ENCODE data around the gene ELOVL6. TPM values are rescaled to one million over a fixed set of nuclear protein-coding genes. Genes with fewer than 3 reads are reported as not detected.

The ELOVL6 gene
- total RNA-seq, 1 donor from 2014 or later = 27.6 TPM

DNA sequence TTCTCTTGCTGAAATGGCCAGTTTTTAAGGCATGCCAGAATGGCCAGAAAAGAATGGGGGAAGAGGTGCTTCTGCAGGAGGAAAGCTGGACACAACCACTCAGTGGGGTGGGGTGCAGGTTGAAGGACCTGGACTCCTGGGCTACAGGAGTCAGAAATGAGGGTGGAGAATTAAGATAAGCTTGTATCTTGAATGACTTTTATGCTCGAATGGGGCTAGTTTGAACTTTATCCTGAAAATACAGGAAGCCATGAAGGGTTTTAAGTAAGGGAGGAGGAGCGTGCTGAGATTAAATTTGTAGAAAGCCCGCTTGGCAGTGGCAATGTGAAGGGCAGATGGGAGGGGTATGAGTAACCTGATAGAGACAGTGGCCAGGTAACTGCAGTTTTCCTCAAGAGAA is 66.5 kb downstream of the ELOVL6 start:
- Mint-ChIP-seq H3K4me3 (no peak overlapping the region), H3K36me3 (peaks cover 2% of the 10 kb centered on the region), H3K9me3 (no peaks in the 10 kb centered on the region), H3K27ac (no peak overlapping the region), H3K4me1 (peaks cover 22% of the 10 kb centered on the region), H3K27me3 (ENCODE audit: low read depth) (no peaks in the 10 kb centered on the region)
- TF ChIP-seq, protein P1, sequence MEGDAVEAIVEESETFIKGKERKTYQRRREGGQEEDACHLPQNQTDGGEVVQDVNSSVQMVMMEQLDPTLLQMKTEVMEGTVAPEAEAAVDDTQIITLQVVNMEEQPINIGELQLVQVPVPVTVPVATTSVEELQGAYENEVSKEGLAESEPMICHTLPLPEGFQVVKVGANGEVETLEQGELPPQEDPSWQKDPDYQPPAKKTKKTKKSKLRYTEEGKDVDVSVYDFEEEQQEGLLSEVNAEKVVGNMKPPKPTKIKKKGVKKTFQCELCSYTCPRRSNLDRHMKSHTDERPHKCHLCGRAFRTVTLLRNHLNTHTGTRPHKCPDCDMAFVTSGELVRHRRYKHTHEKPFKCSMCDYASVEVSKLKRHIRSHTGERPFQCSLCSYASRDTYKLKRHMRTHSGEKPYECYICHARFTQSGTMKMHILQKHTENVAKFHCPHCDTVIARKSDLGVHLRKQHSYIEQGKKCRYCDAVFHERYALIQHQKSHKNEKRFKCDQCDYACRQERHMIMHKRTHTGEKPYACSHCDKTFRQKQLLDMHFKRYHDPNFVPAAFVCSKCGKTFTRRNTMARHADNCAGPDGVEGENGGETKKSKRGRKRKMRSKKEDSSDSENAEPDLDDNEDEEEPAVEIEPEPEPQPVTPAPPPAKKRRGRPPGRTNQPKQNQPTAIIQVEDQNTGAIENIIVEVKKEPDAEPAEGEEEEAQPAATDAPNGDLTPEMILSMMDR (IDR thresholded peaks at IDR 0.05; ENCODE audit: unreplicated experiment) = no peak
- DNase-seq (ENCODE audit: low spot score in 2 of 2, unreplicated experiment in 2 of 2) = no peak

DNA sequence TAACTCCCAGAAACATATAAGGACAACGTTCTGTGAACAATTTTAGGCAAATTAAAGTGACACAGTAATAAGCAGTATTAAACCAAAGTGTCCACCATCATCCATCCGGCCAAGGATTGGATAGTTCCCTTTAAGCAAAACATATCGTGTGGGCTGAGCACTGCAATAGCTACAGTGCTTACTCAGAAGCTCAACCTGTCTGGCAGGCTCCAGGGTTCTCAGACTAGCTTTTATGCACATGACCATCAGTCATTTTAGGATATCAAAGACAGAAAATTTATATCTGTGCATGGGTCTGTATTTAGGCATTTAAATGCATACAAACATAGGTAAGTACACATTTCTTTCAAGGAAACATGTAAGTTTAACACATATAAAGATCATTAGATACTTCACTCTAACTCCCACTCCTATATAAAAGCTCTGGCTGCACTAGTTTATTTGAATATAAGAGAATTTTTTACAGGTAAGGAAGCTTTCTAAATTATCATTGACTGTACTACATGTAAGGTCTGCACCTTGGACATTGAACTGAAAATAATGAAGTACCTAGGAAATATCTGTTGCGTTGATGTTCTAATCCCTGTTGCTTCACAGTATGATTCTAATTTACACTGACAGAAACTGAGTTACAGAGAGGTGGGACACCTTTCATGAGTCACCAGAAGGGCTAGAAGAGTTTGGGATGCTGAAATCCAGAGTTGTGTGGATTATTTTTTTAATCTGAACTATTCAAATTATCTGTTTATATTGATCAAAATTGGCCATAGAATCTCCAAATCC is 67.6 kb downstream of the ELOVL6 start:
- TF ChIP-seq, protein P1 (IDR thresholded peaks at IDR 0.05; ENCODE audit: unreplicated experiment) = no peak
- Mint-ChIP-seq H3K4me3 (no peak overlapping the region), H3K4me1 (peaks cover 22% of the 10 kb centered on the region), H3K9me3 (no peaks in the 10 kb centered on the region), H3K27me3 (ENCODE audit: low read depth) (no peaks in the 10 kb centered on the region), H3K27ac (peak overlapping the region; percentile 23), H3K36me3 (peaks cover 7% of the 10 kb centered on the region)
- no peak for DNase-seq (ENCODE audit: low spot score in 2 of 2, unreplicated experiment in 2 of 2)

DNA sequence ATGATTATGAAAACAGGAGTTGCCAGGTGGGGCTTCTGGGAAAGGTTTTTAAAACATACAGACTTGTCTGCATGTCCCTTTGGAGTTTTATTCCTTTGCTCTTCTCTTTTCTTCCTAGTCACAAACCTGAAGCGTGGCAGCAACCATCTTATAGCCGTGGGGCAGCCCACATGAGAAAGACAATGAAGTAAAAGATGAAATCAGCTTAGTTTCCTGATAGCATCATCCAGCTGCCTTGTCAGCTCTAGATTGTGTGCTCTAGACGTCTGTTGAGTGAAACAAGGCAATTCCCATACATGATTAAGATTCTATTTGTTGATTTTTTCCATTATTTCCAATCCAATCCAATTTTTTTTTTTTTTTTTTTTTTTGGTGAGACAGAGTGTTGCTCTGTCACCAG is 68.9 kb downstream of the ELOVL6 start:
- Mint-ChIP-seq H3K27me3 (ENCODE audit: low read depth) (no peaks in the 10 kb centered on the region), H3K27ac (no peak overlapping the region), H3K4me3 (no peak overlapping the region), H3K9me3 (no peaks in the 10 kb centered on the region), H3K4me1 (peaks cover 19% of the 10 kb centered on the region), H3K36me3 (peaks cover 7% of the 10 kb centered on the region)
- DNase-seq (ENCODE audit: low spot score in 2 of 2, unreplicated experiment in 2 of 2) = no peak
- TF ChIP-seq, protein P1 (IDR thresholded peaks at IDR 0.05; ENCODE audit: unreplicated experiment) = no peak

DNA sequence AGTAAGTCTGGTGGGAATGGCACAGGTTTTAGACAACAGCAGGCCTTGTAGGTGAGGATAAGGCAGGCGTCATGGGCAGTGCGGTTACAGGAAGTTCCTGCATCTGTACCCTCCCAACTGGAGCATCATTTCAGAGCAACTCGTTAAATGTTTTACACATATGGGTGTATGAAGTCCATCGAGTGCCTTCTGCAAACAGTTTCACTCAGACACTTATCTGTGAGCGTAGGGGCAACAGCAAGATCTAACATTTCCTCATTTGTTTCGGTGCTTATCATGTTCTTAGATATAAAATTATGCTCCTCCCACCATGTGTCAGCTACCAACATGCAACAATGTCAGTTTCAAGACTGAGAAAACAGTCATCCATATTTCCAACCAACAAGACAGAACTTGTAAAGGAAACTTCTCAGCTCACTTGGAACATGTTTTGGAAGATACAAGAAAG is 69.9 kb downstream of the ELOVL6 start:
- Mint-ChIP-seq H3K27me3 (ENCODE audit: low read depth) (no peaks in the 10 kb centered on the region), H3K36me3 (peaks cover 5% of the 10 kb centered on the region), H3K9me3 (no peaks in the 10 kb centered on the region), H3K27ac (peak overlapping the region; percentile 18), H3K4me3 (no peak overlapping the region), H3K4me1 (peaks cover 18% of the 10 kb centered on the region)
- TF ChIP-seq, protein P1 (IDR thresholded peaks at IDR 0.05; ENCODE audit: unreplicated experiment) = no peak
- DNase-seq (ENCODE audit: low spot score in 2 of 2, unreplicated experiment in 2 of 2) = no peak

DNA sequence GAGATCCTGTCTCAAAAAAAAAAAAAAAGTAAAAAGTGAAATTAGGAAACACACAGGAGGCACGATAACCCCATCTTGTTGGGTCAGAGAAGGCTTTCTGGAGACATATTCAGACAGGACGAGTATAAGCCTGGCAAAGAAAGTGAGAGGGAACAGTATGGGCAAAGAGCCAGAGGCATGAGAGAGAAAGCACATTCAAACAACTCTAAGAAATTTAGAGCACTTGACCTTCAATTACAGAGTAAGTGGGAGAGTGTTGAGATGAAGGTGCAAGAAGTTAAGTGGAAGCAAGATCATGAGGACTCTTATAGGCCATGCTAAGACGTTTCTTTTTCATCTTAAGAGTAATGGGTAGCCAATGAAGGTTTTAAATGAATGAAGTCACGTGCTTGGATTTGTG is 70.4 kb downstream of the ELOVL6 start:
- H3K36me3 Mint-ChIP-seq = peaks cover 5% of the 10 kb centered on the region
- H3K9me3 Mint-ChIP-seq = no peaks in the 10 kb centered on the region
- no peak overlapping the region for H3K4me3 Mint-ChIP-seq
- H3K4me1 Mint-ChIP-seq = peaks cover 20% of the 10 kb centered on the region
- DNase-seq (ENCODE audit: low spot score in 2 of 2, unreplicated experiment in 2 of 2) = no peak
- TF ChIP-seq, protein P1 (IDR thresholded peaks at IDR 0.05; ENCODE audit: unreplicated experiment) = no peak
- H3K27me3 Mint-ChIP-seq (ENCODE audit: low read depth) = no peaks in the 10 kb centered on the region
- H3K27ac Mint-ChIP-seq = no peak overlapping the region
